ENCODE measurements around the gene PSAPL1. TPM values are rescaled to one million over a fixed set of nuclear protein-coding genes. Genes with fewer than 3 reads are reported as not detected.

The PSAPL1 gene
- total RNA-seq, 1 donor from 2014 or later: not detected

DNA sequence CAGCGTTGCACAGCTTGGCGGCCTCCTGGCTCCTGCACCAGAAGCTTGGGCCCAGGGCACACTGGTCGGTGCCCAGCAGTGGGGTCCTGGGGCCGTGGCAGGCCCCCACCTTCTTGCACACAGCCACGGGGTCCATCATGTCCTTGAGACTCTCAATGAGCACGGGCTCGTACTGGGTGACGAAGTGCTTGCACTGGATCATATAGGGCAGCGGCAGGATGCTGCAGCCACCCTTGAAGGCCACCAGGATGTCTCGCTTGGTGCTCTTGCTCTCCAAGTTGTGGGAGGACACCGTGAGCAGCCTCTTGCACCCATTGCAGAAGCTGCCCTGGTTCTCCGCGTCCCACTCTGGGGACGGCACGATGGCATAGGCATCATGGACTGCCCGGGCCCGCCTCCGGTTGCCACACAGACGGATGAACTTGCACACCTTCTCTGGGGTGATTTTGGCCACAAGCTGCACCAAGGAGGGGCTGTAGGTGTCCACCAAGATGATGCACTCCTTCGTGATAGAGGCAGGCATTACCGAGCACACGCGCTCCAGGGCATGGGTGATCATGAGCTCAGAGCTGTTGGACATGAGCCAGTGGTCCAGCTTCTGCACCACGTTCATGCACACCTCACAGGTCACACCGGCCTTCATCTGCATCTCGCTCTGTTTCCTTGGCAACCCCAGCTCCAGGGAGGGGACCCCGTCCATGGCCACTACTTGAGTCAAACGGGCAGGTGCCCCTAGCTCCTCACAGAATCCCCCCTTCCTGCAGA lies 1.2 kb downstream of the PSAPL1 start:
- Histone ChIP-seq H3K4me3 (ENCODE audit: low read length in 3 of 3) (no peak overlapping the region), H3K9me3 (ENCODE audit: control insufficient read depth in 3 of 3, low read length in 3 of 3) (no peaks in the 10 kb centered on the region), H3K9ac (ENCODE audit: low read depth in 1 of 3, low read length in 3 of 3) (no peak overlapping the region), H3K4me1 (ENCODE audit: control insufficient read depth in 3 of 3, insufficient read depth in 3 of 3, low read length in 3 of 3) (no peaks in the 10 kb centered on the region), H3K27ac (ENCODE audit: low read depth, low read length) (no peak overlapping the region), H3K27me3 (ENCODE audit: control insufficient read depth in 3 of 3, insufficient read depth in 3 of 3, low read length in 3 of 3) (peaks cover 3 to 13% (median 4%) of the 10 kb centered on the region in 3 donors), H3K36me3 (ENCODE audit: control insufficient read depth in 3 of 3, insufficient read depth in 3 of 3, low read length in 3 of 3) (no peaks in the 10 kb centered on the region)

DNA sequence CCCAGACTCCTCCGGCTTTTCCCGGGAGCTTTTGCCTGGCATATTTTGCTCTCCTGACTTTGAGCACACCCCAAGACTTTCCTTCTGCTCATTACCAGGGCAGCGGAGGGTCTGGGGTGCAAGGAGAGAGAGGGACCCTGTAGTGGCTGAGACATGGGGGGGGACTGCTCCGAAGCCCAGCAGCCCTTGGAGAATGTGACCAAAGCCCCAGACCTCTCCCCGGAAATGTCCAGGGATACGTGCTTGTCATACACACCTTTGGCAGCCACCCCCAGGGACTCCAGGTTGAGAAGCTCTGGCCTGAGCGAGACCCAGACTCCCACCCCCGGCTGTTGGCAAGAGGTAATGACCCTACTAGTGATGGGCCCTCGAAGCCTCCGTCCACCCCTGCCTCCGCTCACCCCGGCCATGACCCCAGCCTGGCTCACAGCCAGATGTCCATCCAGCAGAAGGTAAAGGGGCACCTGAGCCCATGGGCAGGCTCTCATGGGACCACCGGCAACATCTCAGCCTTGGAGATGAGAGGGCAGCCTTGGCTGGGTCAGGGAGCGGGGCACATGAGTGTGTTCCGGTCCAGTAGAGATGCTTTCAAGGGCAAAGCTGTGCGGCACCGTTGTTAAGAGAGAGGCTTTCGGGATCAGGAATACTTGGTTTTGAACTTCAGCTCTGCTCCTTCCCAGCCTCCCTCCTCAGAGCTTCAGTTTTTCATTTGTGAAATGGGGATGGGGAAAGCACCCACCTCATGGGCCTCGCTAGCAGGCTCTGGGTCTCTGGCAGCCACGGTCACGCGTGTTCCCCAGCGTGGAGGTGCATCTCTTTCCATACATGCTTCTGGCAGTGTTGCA lies 2.0 kb downstream of the PSAPL1 start:
- H3K9me3 ChIP-seq (ENCODE audit: control insufficient read depth in 3 of 3, low read length in 3 of 3): no peaks in the 10 kb centered on the region

DNA sequence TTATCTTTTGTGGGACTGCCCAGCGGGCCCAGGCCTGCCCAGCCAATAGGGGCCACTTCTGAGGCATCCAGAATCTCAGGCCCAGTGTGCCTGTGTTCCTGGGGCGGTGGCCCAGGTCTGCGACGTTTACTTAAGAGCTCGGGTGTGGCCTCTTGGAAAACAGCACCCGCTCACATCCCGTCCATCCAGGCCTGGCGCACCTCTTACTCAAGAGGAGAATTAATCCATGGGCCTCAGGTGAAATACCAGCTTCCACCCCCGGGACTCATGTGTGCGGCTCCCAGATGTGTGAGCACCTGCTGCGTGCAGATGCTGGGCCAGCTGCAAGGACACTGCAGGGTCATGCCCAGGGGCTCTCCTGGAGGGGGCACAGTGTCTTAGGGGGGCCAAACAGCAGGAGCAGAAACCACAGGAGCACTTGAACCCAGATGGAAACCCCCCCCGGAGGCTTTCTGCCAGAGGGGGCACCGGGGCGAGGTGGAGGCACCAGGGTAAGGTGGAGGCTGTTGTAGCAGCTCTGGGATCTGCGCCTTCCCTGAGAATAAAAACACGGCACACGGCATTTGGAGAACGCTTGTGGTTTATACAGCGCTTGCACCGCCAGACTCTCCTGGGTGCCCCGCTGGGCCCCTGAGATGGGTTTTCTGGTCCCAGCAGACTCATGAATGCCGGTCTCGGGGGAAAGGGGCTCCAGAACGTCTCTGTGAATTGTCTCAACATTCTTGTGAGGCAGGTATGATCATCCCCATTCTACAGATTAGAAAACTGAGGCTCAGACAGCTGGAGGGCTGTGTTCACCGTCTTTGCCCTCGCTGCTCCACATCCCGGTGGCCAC lies 2.8 kb downstream of the PSAPL1 start:
- no peak overlapping the region for H3K27ac ChIP-seq (ENCODE audit: low read depth, low read length)
- peaks cover 0 to 13% (median 7%) of the 10 kb centered on the region in 3 donors for H3K27me3 ChIP-seq (ENCODE audit: control insufficient read depth in 3 of 3, insufficient read depth in 3 of 3, low read length in 3 of 3)
- no peaks in the 10 kb centered on the region for H3K9me3 ChIP-seq (ENCODE audit: control insufficient read depth in 3 of 3, low read length in 3 of 3)
- H3K4me3 ChIP-seq (ENCODE audit: low read length in 3 of 3): no peak overlapping the region
- H3K36me3 ChIP-seq (ENCODE audit: control insufficient read depth in 3 of 3, insufficient read depth in 3 of 3, low read length in 3 of 3): no peaks in the 10 kb centered on the region
- no peak overlapping the region for H3K9ac ChIP-seq (ENCODE audit: low read depth in 1 of 3, low read length in 3 of 3)
- H3K4me1 ChIP-seq (ENCODE audit: control insufficient read depth in 3 of 3, insufficient read depth in 3 of 3, low read length in 3 of 3): no peaks in the 10 kb centered on the region

More for the DNA sequence above, 2.0 kb downstream of the PSAPL1 start:
- no peak overlapping the region for H3K4me3 ChIP-seq (ENCODE audit: low read length in 3 of 3)
- no peaks in the 10 kb centered on the region for H3K36me3 ChIP-seq (ENCODE audit: control insufficient read depth in 3 of 3, insufficient read depth in 3 of 3, low read length in 3 of 3)
- no peak overlapping the region for H3K9ac ChIP-seq (ENCODE audit: low read depth in 1 of 3, low read length in 3 of 3)
- H3K27me3 ChIP-seq (ENCODE audit: control insufficient read depth in 3 of 3, insufficient read depth in 3 of 3, low read length in 3 of 3): peaks cover under 1 to 13% (median 7%) of the 10 kb centered on the region in 3 donors
- H3K27ac ChIP-seq (ENCODE audit: low read depth, low read length): no peak overlapping the region
- H3K4me1 ChIP-seq (ENCODE audit: control insufficient read depth in 3 of 3, insufficient read depth in 3 of 3, low read length in 3 of 3): no peaks in the 10 kb centered on the region

DNA sequence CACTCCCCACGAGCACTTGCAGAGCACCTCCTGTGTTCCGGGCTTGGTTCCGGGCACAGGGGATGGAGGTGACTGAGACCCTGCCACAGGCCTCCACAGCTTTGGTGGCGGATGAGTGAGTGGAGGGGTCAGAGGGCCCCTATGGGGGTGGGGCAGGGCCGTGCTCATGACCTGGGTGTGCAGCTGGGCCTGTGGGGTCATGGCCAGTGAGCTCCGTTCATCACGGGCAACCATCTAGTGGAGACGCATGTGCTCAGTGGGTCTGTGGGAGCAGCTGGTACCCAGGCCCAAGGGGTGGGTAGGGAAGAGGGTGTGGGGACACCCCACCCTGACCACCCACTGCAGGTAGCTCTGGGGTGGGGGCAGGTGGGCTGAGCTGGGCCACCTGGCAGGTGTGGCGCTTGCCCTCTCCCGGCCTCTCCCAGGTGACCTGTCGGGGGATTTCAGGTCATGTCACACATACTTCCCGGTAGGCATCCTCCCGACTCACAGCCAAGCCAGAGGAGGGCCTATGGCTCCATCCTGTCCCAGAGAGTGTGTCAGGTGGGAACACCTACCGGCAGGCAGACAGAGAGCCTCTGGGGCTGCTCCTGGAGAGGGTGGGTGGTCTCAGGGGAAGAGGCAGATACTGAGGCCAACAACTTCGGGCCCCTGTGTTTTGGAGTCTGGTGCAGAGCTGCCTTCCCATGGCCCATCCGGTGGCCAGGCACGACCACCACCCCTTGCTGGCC lies 3.6 kb downstream of the PSAPL1 start:
- Histone ChIP-seq H3K4me3 (ENCODE audit: low read length in 3 of 3) (no peak overlapping the region), H3K27ac (ENCODE audit: low read depth, low read length) (no peak overlapping the region), H3K27me3 (ENCODE audit: control insufficient read depth in 3 of 3, insufficient read depth in 3 of 3, low read length in 3 of 3) (peaks cover 0 to 8% (median 7%) of the 10 kb centered on the region in 3 donors)

DNA sequence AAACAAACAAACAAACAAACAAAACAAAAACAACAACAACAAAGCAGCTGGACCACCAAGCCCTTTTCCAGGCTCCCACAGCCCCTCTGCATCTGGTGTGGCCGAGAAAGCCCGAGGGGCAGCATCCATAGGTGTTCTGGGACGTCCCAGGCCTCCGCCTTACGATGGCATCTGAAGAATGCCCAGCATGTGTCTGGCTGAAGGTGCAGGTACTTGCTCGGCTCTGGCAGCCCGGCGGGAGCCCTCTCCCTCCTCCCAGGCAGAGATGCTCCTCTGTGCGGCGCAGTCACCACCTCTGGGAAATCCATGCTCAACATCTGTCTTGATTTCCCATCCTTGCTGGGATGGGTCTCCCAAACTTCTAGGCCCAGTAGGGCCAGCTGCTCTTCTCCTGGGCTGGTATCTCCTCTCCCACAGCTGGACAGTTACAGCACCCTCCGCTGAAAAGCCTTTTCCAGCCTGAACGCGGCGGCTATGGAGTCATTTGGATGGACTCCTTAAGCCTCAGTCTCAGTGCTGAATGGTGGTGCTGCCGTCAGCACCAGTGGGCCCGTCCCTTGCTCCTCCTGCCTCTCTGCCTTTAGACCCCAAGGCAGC lies 4.3 kb downstream of the PSAPL1 start:
- H3K4me3 ChIP-seq (ENCODE audit: low read length in 3 of 3): no peak overlapping the region
- H3K9me3 ChIP-seq (ENCODE audit: control insufficient read depth in 3 of 3, low read length in 3 of 3): no peaks in the 10 kb centered on the region
- H3K36me3 ChIP-seq (ENCODE audit: control insufficient read depth in 3 of 3, insufficient read depth in 3 of 3, low read length in 3 of 3): no peaks in the 10 kb centered on the region
- H3K4me1 ChIP-seq (ENCODE audit: control insufficient read depth in 3 of 3, insufficient read depth in 3 of 3, low read length in 3 of 3): no peaks in the 10 kb centered on the region
- peaks cover 0 to 7% (median 6%) of the 10 kb centered on the region in 3 donors for H3K27me3 ChIP-seq (ENCODE audit: control insufficient read depth in 3 of 3, insufficient read depth in 3 of 3, low read length in 3 of 3)
- no peak overlapping the region for H3K9ac ChIP-seq (ENCODE audit: low read depth in 1 of 3, low read length in 3 of 3)
- no peak overlapping the region for H3K27ac ChIP-seq (ENCODE audit: low read depth, low read length)

More for the DNA sequence above, 3.6 kb downstream of the PSAPL1 start:
- no peaks in the 10 kb centered on the region for H3K9me3 ChIP-seq (ENCODE audit: control insufficient read depth in 3 of 3, low read length in 3 of 3)
- H3K9ac ChIP-seq (ENCODE audit: low read depth in 1 of 3, low read length in 3 of 3): no peak overlapping the region
- no peaks in the 10 kb centered on the region for H3K36me3 ChIP-seq (ENCODE audit: control insufficient read depth in 3 of 3, insufficient read depth in 3 of 3, low read length in 3 of 3)
- no peaks in the 10 kb centered on the region for H3K4me1 ChIP-seq (ENCODE audit: control insufficient read depth in 3 of 3, insufficient read depth in 3 of 3, low read length in 3 of 3)

DNA sequence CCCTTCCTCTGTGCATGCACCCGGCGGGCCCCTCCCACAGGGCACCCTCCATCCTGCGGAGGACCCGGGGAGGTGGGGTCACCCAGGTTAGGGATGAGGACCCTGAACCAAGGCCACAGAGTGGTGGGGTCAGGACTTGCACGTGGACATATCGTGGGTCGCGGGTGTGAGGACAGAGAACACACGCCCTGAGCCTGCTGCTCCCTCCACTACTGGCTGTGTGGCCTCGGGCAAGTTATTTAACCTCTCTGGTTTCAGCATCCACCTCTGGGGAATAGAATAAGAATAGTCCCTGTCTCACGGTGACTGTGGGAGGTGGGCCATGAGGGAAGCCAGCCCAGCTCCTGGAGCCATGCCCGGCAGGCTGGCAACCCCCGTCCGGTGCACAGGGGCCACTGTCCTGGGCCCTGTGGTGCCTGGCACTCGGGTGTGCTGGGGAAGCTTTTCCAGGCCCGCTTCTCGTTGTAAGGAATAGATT lies 5.1 kb downstream of the PSAPL1 start:
- peaks cover 0 to 9% (median 6%) of the 10 kb centered on the region in 3 donors for H3K27me3 ChIP-seq (ENCODE audit: control insufficient read depth in 3 of 3, insufficient read depth in 3 of 3, low read length in 3 of 3)
- H3K4me3 ChIP-seq (ENCODE audit: low read length in 3 of 3): no peak overlapping the region
- H3K36me3 ChIP-seq (ENCODE audit: control insufficient read depth in 3 of 3, insufficient read depth in 3 of 3, low read length in 3 of 3): no peaks in the 10 kb centered on the region
- no peaks in the 10 kb centered on the region for H3K4me1 ChIP-seq (ENCODE audit: control insufficient read depth in 3 of 3, insufficient read depth in 3 of 3, low read length in 3 of 3)
- no peak overlapping the region for H3K27ac ChIP-seq (ENCODE audit: low read depth, low read length)
- H3K9me3 ChIP-seq (ENCODE audit: control insufficient read depth in 3 of 3, low read length in 3 of 3): no peaks in the 10 kb centered on the region
- no peak overlapping the region for H3K9ac ChIP-seq (ENCODE audit: low read depth in 1 of 3, low read length in 3 of 3)

DNA sequence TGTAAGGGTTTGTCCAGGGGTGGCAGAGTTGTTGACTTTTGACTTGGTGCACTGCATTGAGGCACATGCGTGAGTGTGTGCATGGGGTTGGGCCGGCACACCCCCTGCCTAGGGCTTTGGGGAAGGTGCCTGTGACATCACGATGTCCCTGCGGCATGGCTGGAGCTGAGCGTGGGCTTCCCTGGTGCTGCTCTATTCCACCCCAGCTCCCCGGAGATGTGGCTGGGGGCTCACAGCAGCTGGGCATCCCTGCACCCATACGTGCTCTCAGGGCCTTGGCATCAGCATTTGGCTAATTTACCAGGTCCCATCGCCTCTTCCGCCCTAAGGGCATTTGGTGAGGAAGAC lies 5.7 kb downstream of the PSAPL1 start:
- Histone ChIP-seq H3K9me3 (ENCODE audit: control insufficient read depth in 3 of 3, low read length in 3 of 3) (no peaks in the 10 kb centered on the region), H3K27me3 (ENCODE audit: control insufficient read depth in 3 of 3, insufficient read depth in 3 of 3, low read length in 3 of 3) (peaks cover 0 to 11% (median under 1%) of the 10 kb centered on the region in 3 donors), H3K27ac (ENCODE audit: low read depth, low read length) (no peak overlapping the region), H3K9ac (ENCODE audit: low read depth in 1 of 3, low read length in 3 of 3) (no peak overlapping the region), H3K36me3 (ENCODE audit: control insufficient read depth in 3 of 3, insufficient read depth in 3 of 3, low read length in 3 of 3) (no peaks in the 10 kb centered on the region), H3K4me1 (ENCODE audit: control insufficient read depth in 3 of 3, insufficient read depth in 3 of 3, low read length in 3 of 3) (no peaks in the 10 kb centered on the region), H3K4me3 (ENCODE audit: low read length in 3 of 3) (no peak overlapping the region)

DNA sequence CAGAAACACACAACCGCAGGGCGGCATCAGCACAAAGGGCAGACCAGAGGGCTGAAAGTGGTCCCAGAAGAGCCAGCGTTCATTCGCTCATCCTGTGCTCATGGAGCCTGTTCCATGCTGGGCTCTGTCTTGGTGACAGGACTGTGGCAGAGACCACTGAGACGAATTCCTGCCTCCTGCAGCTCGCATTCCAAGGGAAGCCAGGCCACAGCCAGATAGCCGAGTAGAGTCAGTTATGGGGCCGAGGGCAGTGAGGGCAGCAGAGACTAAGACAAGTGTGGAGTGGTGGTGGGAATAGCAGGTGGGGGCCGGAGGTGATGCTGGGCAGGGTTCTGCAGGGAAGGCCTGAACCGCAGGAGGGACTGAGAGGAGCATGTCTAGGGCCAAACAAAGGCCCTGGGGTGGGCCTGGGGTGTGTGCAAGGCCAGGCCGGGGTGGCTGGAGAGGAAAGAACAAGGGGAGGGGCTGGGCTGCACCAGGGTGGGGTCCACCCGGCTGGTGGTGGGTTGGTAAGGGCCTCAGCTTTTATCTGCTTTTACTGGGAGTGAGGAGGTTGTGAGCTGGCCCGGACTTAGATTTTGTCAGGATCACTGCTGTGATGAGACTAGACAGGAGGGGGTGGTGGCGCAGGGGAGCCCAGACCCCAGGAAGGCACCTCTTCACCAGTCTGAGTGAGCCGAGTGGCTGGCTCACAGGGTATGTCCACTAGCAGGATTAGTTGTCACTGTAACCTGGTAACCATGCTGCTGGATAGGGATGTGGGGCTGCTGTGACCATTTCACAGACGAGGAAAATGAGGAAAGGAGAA lies 6.3 kb downstream of the PSAPL1 start:
- Histone ChIP-seq H3K4me1 (ENCODE audit: control insufficient read depth in 3 of 3, insufficient read depth in 3 of 3, low read length in 3 of 3) (no peaks in the 10 kb centered on the region), H3K27ac (ENCODE audit: low read depth, low read length) (no peak overlapping the region), H3K4me3 (ENCODE audit: low read length in 3 of 3) (no peak overlapping the region), H3K9me3 (ENCODE audit: control insufficient read depth in 3 of 3, low read length in 3 of 3) (no peaks in the 10 kb centered on the region), H3K36me3 (ENCODE audit: control insufficient read depth in 3 of 3, insufficient read depth in 3 of 3, low read length in 3 of 3) (no peaks in the 10 kb centered on the region), H3K9ac (ENCODE audit: low read depth in 1 of 3, low read length in 3 of 3) (no peak overlapping the region), H3K27me3 (ENCODE audit: control insufficient read depth in 3 of 3, insufficient read depth in 3 of 3, low read length in 3 of 3) (peaks cover 0 to 11% (median 0%) of the 10 kb centered on the region in 3 donors)
